Placental pericyte (primary cell): Measurements from ENCODE around the gene NTS. TPM values are rescaled to one million over a fixed set of nuclear protein-coding genes. Genes with fewer than 3 reads are reported as not detected.

Source experiments
- total RNA-seq: library from RNA; depleted of rRNA; stranded (reverse); fragments of >200 nt; gene quantifications from 2 replicates; pipeline ENCODE4 v1.2.3, GENCODE V29; 2012

NTS gene, protein sequence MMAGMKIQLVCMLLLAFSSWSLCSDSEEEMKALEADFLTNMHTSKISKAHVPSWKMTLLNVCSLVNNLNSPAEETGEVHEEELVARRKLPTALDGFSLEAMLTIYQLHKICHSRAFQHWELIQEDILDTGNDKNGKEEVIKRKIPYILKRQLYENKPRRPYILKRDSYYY
- not detected in 2 replicates for total RNA-seq

DNA sequence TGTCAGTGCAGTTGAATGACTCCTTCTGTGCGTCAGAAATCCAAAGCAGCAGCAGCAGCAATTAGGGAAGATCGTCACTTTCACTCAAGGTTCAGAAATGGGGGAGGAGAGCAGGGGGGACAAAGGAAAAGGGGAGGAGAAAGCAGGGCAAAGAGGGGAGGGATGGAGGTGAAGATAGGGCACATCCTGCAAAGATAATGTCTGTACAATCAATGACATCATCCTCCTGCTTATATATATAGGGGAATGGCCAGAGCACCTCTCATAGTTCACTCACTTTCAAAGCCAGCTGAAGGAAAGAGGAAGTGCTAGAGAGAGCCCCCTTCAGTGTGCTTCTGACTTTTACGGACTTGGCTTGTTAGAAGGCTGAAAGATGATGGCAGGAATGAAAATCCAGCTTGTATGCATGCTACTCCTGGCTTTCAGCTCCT, at the start of gene NTS:
TSS of gene NTS (plus strand) at position 265 of the 431 bp plus-strand sequence. CDS start at position 374, 109 bp downstream.

DNA sequence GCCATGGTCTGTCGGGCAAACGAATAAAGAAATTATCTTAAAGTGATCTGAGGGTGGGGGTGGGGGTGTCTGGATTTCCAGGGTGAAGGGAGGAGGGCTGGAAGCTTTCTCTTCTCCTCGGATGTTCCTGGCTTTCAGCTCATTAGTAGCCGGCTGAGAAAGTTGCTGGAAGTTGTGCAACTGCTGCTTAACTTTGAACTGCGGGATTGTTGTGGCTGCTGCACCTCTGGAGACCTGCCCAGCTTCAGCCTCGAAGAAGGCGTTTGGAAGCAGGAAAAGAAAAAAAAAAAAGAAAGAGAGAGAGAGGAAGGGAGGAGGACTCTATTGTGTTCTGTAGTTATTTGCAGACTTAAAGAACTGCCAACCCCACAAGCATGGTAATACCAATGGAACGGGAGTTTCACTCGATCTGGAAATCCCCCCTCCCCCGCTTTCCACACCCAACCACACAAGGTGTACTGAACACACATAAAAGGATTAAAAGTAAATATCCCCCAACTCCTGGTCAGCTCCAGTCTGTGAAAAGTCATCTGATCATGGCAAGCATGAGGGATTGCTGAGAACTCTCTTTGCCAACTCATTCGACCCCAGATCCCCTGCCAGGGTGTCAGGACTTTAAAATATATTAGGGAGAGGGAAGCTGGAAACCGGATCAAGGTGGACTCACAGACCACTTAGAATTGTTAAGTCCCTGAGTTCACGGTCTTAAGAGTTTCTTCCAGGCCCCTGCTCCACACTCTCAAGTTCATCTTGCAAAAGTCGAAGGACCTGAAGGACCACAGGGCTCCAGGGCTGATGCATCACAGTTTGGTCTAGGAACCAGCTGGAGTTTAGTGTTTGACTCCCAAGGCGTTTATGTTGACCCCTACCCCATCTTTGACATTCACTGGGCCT, 37.7 kb upstream of the NTS start, which contains the start of gene RASSF9:
TSS of gene RASSF9 (minus strand) at position 213 of the 894 bp plus-strand sequence. CDS start at position 5, 208 bp downstream.

Other genes with a start within 250 kb of the NTS start
- gene RASSF9, start 37.9 kb upstream of the NTS start, total RNA-seq, result 0.14 TPM in 1 of 2 replicates, not detected in the other